HCT116 (cell line): Measurements from ENCODE around the gene CDC42BPB.

Experiments
- EZH2 ChIP-seq: fragments of 200-600 bp; sonication (generic); IDR thresholded peaks from 2 replicates; pipeline ENCODE4 v1.6.1; 2017; ENCODE audit warnings: antibody characterized with exemption, mixed run types
- EZH2phosphoT487 ChIP-seq: fragments of 200-600 bp; IDR thresholded peaks from 2 replicates; pipeline ENCODE4 v1.6.1; 2018; ENCODE audit warnings: antibody characterized with exemption, borderline replicate concordance
- FOSL1 ChIP-seq: IDR thresholded peaks from 2 replicates; pipeline ENCODE4 v1.6.1; 2012; ENCODE audit warnings: low read depth
- POLR2A ChIP-seq: IDR thresholded peaks from 2 replicates; pipeline ENCODE4 v1.7.0; 2011; ENCODE audit warnings: borderline replicate concordance; ENCODE audit not compliant: insufficient read depth, insufficient read length; ENCODE audit errors: extremely low read depth
- POLR2AphosphoS5 ChIP-seq: IDR thresholded peaks from 2 replicates; pipeline ENCODE4 v1.6.1; 2011; ENCODE audit warnings: mild to moderate bottlenecking, low read depth, low read length, moderate library complexity
- REST ChIP-seq: IDR thresholded peaks from 2 replicates; pipeline ENCODE4 v1.6.1; 2012; ENCODE audit warnings: low read depth
- SIN3A ChIP-seq: IDR thresholded peaks from 2 replicates; pipeline ENCODE4 v1.6.1; 2012; ENCODE audit warnings: low read depth
- SP1 ChIP-seq: IDR thresholded peaks from 2 replicates; pipeline ENCODE4 v1.6.1; 2012; ENCODE audit warnings: low read depth
- YY1 ChIP-seq: IDR thresholded peaks from 2 replicates; pipeline ENCODE4 v1.6.1; 2011; ENCODE audit warnings: low read length, low read depth, moderate library complexity, mild to moderate bottlenecking; ENCODE audit not compliant: insufficient replicate concordance; ENCODE audit errors: extremely low read depth
- ZFX ChIP-seq: fragments of 450-650 bp; IDR thresholded peaks from 2 replicates; pipeline ENCODE4 v1.6.1; 2017
- TF ChIP-seq, protein P1 (sequence below), 3 experiments: fragments of 200-600 bp in 1 of 3; sonication (generic) in 1 of 3; IDR thresholded peaks in 2 of 3; conservative IDR thresholded peaks in 1 of 3; 2 replicates each; pipeline ENCODE4 v1.5.1; 2012 to 2017; ENCODE audit warnings: low read depth in 2 of 3, low read length in 2 of 3, antibody characterized with exemption in 1 of 3, borderline replicate concordance in 1 of 3, control low read depth in 1 of 3, mild to moderate bottlenecking in 1 of 3, mixed read lengths in 1 of 3, mixed run types in 1 of 3, moderate library complexity in 1 of 3; ENCODE audit not compliant: insufficient read depth in 1 of 3
- TF ChIP-seq, protein P2 (sequence below): IDR thresholded peaks from 2 replicates; pipeline ENCODE4 v1.6.1; 2011; ENCODE audit warnings: mild to moderate bottlenecking, low read length, moderate library complexity; ENCODE audit not compliant: insufficient replicate concordance; ENCODE audit errors: extremely low read depth

- TF ChIP-seq SIN3A (no peak), EZH2 (no peak), EZH2phosphoT487 (no peak), POLR2AphosphoS5 (no peak), SP1 (no peak), REST (no peak), POLR2A (no peak), ZFX (no peak), YY1 (no peak), FOSL1 (no peak)
- TF ChIP-seq, protein P1, sequence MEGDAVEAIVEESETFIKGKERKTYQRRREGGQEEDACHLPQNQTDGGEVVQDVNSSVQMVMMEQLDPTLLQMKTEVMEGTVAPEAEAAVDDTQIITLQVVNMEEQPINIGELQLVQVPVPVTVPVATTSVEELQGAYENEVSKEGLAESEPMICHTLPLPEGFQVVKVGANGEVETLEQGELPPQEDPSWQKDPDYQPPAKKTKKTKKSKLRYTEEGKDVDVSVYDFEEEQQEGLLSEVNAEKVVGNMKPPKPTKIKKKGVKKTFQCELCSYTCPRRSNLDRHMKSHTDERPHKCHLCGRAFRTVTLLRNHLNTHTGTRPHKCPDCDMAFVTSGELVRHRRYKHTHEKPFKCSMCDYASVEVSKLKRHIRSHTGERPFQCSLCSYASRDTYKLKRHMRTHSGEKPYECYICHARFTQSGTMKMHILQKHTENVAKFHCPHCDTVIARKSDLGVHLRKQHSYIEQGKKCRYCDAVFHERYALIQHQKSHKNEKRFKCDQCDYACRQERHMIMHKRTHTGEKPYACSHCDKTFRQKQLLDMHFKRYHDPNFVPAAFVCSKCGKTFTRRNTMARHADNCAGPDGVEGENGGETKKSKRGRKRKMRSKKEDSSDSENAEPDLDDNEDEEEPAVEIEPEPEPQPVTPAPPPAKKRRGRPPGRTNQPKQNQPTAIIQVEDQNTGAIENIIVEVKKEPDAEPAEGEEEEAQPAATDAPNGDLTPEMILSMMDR (IDR thresholded peaks at IDR 0.05 in 2 of 3, conservative IDR thresholded peaks at IDR 0.05 in 1 of 3; ENCODE audit: borderline replicate concordance in 1 of 3, insufficient read depth in 1 of 3, low read depth in 2 of 3, low read length in 2 of 3) = no peak
- TF ChIP-seq, protein P2, sequence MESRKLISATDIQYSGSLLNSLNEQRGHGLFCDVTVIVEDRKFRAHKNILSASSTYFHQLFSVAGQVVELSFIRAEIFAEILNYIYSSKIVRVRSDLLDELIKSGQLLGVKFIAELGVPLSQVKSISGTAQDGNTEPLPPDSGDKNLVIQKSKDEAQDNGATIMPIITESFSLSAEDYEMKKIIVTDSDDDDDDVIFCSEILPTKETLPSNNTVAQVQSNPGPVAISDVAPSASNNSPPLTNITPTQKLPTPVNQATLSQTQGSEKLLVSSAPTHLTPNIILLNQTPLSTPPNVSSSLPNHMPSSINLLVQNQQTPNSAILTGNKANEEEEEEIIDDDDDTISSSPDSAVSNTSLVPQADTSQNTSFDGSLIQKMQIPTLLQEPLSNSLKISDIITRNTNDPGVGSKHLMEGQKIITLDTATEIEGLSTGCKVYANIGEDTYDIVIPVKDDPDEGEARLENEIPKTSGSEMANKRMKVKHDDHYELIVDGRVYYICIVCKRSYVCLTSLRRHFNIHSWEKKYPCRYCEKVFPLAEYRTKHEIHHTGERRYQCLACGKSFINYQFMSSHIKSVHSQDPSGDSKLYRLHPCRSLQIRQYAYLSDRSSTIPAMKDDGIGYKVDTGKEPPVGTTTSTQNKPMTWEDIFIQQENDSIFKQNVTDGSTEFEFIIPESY = no peak
Observed at GRCh38 chr14:103073367-103073875, 16.1 kb upstream of the CDC42BPB start.
